GOT3 (cell line): ENCODE data around the gene TBC1D1.

Experiments
- DNase-seq: peaks from one replicate; lab custom pipeline; 2025; ENCODE audit warnings: mixed read lengths; lab: John Stamatoyannopoulos, UW

TBC1D1 gene

DNA sequence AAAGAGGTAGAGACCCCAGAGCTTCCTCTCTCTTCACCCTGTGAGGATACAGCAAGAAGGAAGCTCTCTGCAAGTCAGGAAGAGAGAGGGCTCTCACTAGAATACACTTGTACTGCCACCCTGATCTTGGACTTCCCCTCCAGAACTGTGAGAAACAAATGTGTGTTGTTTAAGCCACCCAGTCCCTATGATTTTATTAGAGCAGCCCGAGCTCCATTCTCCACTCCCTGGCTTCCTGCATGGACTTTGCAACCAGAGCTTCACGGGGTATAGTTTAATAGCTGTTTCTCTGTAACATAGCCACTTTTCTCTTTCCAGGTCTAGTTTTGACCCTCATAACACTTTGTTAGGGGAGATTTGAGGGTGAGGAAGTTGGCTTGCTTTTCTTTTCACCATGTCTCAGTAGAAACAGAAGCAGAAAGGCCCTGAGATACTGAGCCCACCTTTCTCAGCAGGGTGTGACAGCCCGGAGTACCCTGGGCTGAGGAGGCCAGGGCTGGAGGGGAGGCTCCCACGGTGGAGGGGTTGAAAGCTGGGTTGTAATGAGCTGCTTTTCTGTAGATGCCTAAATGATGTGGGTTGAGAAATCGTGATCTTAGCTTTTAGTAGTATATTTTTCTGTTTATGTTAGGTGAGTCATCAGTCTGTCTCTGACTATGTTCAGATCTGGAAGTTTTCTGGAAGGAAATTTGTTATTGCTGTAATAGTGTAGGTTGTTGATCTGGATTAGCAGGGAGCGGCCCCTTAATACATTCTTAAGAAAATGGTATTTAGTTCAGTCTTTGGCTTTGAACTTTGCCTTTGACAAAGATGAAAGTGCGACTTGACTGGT, 187.9 kb downstream of the TBC1D1 start:
- DNase-seq, result no peak

DNA sequence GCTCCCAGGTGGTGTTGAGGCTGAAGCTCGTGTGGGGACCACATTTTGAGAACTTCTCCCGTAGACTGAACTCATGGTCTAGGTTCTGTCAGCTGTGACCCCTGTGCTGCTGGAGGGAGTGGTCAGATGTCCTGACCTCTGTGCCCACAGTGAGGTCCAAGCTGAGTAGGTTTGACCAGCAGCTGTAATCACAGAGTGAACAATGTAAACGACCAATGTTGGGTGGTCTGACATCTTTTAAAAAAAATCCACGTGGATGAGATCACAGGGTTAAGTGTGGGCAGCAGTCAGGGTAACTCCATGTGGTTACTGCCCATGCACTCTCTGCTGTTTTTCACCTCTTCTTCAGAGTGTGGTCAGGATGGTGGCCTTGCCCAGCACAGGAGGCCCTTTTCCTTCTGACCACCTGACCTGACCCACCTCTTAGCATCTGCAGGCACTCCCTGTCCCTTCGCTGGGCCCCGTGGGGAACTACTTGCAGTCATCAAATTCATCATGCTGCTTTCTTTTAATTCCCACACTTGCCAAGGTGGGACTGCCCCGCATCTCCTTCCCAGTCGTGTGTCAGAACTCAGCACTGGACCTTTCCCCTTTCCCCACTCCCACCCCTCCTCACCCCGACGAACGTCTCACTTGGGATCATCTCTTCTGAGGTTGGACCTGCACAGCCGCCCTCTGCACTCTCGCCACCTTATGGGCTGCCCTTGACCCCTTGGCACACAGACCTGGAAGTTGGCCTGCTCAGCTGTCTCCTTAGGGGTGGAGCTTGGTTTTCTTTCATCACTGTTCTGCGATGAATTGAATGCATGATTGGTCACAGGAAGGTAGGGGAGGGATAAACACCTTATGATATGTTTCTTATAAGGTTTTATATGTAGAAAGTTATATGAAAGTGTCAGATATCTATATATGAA, 189.4 kb downstream of the TBC1D1 start:
- no peak for DNase-seq

DNA sequence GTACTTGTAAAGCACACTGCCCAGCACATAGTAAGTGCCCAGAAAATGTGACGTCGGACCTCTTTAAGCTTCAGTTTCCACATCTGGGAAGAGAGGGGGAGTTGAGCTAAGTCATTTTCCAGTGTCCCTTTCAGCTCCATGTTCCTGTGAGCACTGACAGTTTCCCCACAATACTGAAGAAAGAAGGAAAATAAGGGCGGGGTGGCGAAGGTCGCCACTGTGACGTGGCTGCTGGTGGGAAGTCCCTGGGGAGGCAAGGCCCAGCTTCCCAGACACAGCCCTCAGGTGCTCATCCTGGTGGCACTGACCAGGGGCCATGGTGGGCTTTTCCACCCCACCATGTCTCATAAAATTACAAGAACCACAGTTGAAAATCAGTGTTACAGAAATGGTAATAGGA, 191.1 kb downstream of the TBC1D1 start:
- DNase-seq, result no peak

DNA sequence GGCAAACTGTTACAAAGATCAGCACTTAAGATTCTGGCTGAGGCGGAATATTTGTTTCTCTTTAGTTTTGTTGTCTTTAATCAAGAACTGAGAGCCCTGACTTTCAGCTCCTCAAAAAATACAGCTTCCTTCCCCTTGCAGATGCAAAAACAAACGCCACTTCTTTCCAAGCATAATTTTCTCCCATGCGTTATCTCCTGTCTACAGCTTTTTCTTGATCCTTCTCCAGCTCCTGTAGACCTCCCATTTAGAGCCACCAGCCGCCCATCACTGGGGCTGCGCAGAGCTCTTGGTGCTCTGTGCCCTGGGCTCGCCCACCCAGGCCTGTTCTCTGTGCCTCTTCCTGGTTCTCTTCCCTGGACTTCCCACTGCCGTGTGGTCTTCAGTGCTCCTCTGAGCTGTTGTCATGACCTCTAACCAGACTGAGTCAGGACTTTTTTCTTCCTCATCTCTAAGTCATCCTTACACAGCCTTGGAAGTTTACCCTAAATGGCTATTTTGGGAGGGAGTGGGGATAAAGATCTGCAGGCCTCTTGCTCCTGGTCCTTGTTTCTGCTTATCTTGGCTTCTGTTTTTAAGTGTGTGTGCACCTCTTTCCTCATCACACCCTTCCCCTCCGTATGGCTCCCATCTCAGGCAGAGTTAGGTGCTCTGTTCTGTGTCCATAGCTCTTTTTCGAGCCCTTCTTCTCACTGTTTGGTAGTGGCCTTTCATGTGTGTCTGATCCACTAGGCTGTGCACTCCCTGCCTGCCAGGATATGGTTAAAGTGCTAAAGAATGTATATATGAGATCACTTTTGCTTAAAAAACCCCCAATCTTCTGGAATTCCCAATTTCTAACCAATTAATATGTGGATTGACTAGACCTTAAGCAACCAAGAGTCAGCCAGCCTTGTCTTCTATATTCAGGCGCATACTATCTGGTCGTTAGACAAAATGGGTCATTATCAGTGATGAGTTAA, 191.8 kb downstream of the TBC1D1 start:
- no peak for DNase-seq

DNA sequence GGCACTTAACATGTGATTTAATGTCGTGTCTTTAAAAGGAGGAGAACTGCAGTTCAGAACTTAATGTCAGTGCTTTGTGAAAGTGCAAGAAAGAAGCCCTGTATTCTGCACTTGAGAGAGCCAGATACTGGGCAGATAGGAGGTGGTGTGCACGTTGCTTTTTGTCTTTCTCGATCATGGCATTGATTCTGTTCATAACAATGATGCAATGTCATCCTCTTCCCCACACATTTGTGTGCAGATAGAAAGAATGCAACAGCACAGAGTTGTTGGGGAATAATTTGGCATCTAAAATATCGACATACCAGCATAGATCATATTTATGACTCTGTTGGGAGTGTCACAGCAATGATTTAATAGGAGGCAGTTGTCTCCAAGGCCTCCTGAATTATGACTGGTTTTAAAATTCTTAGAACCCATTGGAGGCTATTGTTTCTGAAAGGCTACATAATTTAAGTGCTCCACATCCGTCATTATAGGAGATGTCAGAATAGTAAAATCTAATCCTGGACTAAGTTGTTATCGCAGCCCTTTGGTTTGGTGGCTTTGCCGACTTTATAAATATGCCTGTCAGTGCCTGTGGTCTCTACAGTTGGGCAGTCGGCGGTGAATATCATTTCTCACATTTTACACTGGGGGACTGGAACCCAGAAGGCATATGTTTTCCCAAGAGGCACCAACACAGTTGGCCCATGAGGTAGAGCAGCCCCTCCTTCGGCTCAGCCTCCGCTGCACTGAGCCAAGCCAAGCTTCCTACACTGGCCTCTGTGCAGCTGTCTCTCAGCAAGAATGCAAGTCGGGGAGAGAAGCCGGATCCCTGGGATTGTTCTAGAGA, 194.2 kb downstream of the TBC1D1 start:
- DNase-seq, result no peak

DNA sequence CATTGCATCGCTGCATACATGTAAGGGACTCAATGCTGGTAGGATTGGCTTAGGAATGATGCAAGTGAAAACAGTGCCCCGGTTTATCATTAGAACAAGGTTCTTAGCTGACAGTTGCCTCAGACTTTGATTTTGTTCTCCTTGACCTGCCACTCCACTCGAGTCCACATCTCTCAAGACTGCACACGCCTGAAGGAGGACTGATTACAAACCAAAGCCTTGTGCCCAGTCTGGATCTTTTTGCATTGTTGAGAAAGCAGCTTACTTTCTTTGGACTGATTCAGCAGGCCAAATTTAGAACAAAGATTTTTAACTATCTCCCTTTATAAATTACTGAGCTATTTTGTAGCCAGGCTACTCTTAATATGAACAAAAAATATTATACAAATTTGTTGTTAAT, 194.9 kb downstream of the TBC1D1 start:
- DNase-seq, result no peak

DNA sequence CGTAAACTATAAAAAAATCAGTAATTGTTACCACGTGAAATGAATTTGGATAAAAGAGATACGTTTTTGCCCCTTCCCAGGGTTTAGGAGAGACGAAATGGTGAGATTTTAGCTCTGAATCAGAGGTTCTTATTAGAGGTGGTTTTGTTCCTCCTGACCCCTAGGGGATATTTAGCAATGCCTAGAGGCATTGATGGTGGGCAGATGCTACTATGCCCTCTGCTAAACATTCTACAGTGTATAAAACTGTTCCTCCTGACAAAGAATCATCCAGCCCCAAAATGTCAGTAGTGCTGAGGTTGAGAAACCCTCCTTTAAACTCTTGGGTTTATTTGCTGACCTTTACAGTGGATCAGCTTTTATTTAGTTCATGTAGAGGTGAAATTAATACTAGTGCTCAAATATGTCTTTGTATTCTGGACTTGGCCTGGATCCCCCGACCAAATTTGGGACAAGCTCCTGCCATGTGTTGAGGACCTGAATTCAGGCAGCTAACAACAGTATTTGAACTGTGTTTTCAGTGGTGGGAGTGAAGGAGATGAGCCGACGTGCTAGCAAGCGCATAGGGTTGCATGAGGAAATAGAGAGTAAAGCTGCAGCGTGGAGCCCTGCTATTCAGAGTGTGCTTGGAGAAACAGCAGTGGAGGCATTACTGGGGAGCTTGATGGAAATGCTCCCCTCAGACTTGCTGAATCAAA, 195.4 kb downstream of the TBC1D1 start:
- no peak for DNase-seq

DNA sequence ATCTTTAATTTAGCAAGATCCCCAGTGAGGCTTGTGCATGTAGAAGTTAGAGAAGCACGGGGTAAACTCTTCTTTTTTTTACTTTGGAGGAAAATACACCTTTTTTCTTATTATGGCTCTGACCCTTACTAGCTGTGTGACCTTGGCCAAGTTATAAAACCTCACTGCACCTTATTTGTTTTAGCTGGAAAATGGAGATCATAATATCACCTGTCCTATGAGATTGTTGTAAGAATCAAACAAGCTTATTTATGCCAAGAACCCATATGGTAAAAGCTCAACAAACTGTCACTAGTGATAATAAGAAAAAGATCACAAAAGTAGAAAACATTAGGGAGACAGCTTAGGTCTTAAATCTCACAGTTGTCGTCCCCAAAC, 196.0 kb downstream of the TBC1D1 start:
- DNase-seq, result no peak

DNA sequence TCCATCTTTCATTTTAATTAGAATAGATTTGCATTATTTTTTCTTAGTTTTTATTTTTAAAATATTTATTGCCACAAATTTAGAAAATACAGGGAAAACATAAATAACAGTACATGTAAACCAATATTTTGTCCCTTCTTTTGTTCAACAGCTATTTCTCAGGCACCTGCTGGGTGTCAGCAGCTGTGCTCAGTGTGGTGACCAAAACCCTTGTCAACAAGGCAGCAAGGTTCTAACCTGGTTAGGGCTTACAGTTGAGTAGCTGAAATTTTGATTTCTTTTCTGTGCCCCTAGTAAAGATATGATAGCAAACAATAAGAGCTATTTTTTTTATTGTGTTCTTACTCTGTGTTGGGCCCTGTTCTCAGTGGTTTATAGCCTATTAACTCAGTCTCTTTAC, 197.4 kb downstream of the TBC1D1 start:
- DNase-seq, result no peak

DNA sequence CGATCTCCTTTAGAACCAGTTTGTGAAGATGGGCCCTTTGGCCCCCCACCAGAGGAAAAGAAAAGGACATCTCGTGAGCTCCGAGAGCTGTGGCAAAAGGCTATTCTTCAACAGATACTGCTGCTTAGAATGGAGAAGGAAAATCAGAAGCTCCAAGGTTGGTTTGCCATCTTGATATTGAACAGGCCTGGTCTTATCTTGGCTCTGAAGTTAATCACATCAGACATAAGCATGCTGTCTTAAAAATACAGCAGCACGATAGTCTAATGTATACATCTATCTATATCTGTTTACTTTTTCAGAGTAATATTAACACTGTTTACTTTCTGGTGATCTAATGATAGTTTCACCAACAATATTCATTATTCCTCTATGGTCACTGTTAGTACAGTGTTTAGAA, 199.1 kb downstream of the TBC1D1 start:
- no peak for DNase-seq

DNA sequence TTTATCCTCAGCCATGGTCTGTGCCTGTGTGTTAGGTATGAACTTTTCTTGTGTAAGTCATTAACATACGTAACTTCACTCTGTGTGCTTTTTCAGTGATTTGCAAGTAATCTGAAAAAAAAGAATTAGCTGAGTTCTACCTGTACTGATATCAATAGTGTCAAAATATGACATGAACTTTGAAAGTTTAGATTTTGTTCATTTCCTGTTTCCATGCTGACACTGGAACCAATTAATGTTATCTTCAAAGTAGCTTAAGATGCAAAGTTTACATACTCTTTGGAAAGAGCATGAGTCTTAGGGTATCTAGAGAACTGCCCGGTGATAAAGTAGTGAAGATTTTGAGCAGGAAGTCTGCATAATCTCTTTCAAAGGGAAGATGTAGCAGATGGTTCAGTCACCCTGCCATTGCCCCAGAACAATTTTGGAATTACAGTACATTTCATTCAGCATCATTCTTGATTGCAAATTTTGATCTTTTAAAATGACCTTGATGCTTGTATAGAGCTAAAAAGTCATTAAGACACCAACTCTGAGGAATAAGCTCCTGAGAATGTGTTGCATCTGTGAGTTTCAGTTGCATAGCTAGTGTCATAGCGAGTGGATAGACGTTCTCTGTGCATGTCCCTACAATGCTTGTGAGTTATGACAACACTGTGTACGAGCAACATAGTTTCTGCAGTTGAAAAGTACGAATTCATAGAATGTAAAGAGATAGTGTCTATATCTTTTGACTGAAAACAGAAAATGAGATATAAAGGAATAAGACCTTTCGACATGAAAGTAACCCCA, 199.8 kb downstream of the TBC1D1 start:
- DNase-seq, result no peak

DNA sequence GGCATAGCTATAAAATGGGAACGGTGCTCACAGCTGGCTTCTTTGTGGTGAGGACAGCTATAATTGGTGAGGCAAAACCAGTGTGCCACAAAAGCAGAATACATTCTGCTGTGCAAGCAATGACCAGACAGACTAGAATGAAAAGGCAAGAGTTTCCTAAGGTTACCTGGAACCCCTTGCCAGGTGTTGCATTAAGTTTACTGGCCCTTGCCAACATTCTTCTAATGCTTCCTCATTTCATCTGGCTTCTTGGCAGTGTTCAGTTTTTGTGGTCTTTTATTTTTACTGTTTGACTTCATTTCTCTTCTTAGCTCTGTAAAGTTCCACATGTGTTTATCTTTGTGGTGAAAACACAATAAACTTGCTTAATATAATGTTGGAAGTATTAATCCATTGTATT, 200.8 kb downstream of the TBC1D1 start:
- DNase-seq, result no peak

DNA sequence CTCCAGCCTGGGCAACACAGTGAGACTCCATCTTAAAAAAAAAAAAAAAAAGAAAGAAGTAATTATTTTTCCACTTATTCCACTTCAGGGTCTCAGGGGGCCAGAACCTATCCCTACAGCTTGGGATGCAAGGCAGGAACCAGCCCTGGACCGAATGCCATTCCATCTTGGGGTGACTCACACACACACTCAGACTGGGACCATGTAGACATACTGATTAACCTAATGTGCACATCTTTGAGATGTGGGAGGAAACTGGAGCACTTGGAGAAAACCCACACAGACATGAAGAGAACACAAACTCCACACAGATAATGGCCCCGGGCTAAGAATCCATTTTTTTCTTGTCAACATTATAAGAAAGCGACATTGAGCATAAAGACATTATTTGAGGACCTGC, 201.8 kb downstream of the TBC1D1 start:
- DNase-seq, result no peak

DNA sequence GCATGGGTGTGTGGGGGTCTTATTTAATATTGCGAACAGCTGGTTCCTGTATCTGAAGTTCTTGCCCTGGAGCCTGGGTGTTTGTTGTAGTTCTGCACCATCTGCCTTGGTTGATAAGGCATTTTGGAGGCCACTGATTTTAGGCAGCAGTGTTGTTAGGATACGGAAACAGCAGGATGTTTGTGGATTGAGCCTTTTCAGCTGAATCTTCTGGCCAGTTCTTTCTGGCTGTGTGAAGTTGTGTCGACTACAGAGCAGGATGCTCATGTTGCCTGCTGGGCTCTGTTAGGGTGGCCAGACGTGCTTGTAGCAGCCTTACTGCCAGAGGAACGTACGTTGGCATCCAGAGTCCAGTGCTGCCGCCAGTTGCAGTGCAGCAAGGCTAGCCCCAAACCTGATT, 203.5 kb downstream of the TBC1D1 start:
- DNase-seq, result no peak

DNA sequence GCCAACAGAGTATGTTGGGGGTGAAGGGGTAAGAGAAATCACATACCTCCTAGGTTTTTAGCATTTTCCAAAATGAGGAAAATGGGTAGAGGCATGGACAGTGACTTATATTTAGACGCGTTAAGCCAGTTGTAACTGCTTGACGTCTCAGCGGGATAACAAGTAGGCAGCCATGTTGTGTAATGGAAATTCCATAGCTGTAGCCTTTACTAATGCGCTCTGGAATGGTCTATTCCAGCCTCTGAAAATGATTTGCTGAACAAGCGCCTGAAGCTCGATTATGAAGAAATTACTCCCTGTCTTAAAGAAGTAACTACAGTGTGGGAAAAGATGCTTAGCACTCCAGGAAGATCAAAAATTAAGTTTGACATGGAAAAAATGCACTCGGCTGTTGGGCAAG, 204.8 kb downstream of the TBC1D1 start:
- DNase-seq, result no peak

DNA sequence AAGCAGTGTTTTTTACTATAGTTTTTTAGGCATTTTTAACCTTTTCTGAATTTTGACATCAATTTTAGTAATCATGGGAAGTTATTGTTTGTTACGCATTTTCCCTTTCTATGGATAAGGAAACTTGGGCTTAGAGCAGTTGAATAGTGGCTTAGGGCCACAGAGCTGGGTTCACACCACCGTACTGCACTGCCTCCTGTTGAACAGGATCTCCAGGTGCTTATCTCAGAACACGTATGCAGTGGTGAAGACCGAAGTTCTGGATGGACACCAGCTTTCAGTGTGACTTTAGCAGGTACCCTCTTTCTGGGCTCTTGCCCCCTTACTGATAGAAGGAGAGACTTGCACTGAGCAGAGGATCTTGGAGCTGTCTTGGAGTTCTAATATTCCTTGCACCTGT, 206.9 kb downstream of the TBC1D1 start:
- no peak for DNase-seq

DNA sequence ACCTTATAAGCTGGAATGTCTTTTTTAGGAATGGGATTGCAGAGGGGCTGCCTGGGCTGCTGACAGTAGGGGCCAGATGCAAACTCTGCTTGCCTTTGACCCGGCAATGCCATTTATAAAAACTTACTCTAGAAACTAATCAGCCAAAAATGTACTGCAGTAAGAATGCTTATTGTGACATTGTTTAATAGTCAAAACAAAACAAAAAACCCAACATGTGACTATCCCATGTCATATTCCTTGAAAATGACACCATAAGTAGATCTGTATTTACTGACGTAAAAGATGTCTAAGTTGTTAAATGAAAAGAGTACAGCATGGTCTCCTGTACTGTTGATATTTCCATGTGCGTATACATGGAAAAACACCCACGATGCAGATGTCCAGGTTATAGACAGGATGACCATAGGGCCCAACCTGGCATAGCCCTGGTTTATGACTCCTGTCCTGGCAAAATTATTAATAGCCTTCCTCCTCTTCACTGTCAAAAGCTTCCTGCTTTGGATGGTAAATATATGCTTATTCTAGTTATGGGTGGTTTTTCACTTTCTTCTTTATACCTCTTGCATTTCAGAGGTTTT, 208.2 kb downstream of the TBC1D1 start:
- no peak for DNase-seq

DNA sequence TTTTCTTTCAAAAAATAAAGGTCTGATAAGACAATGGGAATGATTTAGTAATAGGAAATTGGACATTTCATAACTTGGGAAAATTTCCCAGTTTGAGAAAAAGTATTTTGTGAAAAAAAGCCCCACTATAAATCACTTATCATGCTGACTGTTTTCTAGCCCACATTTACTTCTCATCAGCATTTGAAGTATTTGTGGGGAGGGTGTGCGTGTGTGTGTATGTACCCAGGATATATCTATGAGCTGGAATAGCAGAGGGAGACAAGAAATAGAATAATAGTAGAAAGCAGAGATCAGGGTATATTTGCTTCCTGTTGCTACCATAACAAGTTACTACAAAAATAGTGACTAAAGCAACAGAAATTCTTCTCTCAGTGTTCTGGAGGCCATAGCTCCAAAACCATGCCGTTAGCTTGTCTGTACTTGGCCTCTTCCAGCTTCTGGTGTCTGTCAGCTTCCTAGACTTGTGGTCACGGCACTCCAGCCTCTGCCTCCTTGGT, 209.1 kb downstream of the TBC1D1 start:
- DNase-seq, result no peak
